OCI-LY1 (cell line): ENCODE results near the gene NDUFS4.

Experiments
- H2AFZ ChIP-seq: fragments of 200-600 bp; sonication (generic), shearing (Covaris generic); 2 replicates; pipeline ENCODE4 v1.6.0; 2014; ENCODE audit warnings: antibody characterized with exemption, mild to moderate bottlenecking, low read length
- H3F3A ChIP-seq: fragments of 200-600 bp; sonication (generic), shearing (Covaris generic); 2 replicates; pipeline ENCODE4 v1.6.0; 2014; ENCODE audit warnings: mild to moderate bottlenecking, antibody characterized with exemption, low read length, moderate library complexity; ENCODE audit not compliant: insufficient read depth
- H3K27ac ChIP-seq: fragments of 200-600 bp; sonication (generic); 2 replicates; pipeline ENCODE4 v1.5.1; 2014; ENCODE audit warnings: low read length, mixed run types, mild to moderate bottlenecking, low read depth; ENCODE audit not compliant: poor library complexity, severe bottlenecking
- H3K27me3 ChIP-seq: fragments of 200-600 bp; sonication (generic); 2 replicates; pipeline ENCODE4 v1.6.0; 2014; ENCODE audit warnings: antibody characterized with exemption, mild to moderate bottlenecking, low read length, moderate library complexity; ENCODE audit not compliant: insufficient read depth
- H3K36me3 ChIP-seq: fragments of 200-600 bp; sonication (generic); 2 replicates; pipeline ENCODE4 v1.6.1; 2014; ENCODE audit warnings: mild to moderate bottlenecking, antibody characterized with exemption, low read length, moderate library complexity, mixed read lengths; ENCODE audit not compliant: insufficient read depth
- H3K4me1 ChIP-seq: fragments of 200-600 bp; sonication (generic); 2 replicates; pipeline ENCODE4 v1.5.1; 2014; ENCODE audit warnings: mild to moderate bottlenecking, low read length, moderate library complexity; ENCODE audit not compliant: insufficient read depth, severe bottlenecking
- H3K4me2 ChIP-seq: fragments of 200-600 bp; sonication (generic), shearing (Covaris generic); 2 replicates; pipeline ENCODE4 v1.6.1; 2014; ENCODE audit warnings: low read length
- H3K4me3 ChIP-seq: fragments of 200-600 bp; sonication (generic); 2 replicates; pipeline ENCODE4 v1.5.1; 2014; ENCODE audit warnings: low read length, low read depth, mild to moderate bottlenecking, mixed read lengths; ENCODE audit not compliant: poor library complexity, severe bottlenecking
- H3K79me2 ChIP-seq: fragments of 200-600 bp; shearing (Covaris generic); 2 replicates; pipeline ENCODE4 v1.6.1; 2016; ENCODE audit warnings: mixed run types, low read length, mixed read lengths; ENCODE audit not compliant: insufficient read depth
- H3K9ac ChIP-seq: fragments of 200-600 bp; sonication (generic), shearing (Covaris generic); 2 replicates; pipeline ENCODE4 v1.6.1; 2014; ENCODE audit warnings: mild to moderate bottlenecking, low read length, mixed read lengths
- H3K9me2 ChIP-seq: fragments of 200-600 bp; sonication (generic), shearing (Covaris generic); 2 replicates; pipeline ENCODE4 v1.6.1; 2014; ENCODE audit warnings: low read depth, mild to moderate bottlenecking, low read length, mixed read lengths
- H3K9me3 ChIP-seq: fragments of 200-600 bp; shearing (Covaris generic); 2 replicates; pipeline ENCODE4 v1.6.1; 2014; ENCODE audit warnings: low read length, mixed read lengths
- H4K20me1 ChIP-seq: fragments of 200-600 bp; sonication (generic), shearing (Covaris generic); 2 replicates; pipeline ENCODE4 v1.6.0; 2016; ENCODE audit warnings: mild to moderate bottlenecking, low read length; ENCODE audit not compliant: insufficient read depth
- EZH2 ChIP-seq: fragments of 200-600 bp; sonication (generic), shearing (Covaris generic); IDR thresholded peaks from 2 replicates; pipeline ENCODE4 v1.8.0; 2017; ENCODE audit warnings: borderline replicate concordance, mixed run types, mild to moderate bottlenecking, antibody characterized with exemption, low read length, moderate library complexity, mixed read lengths
- TF ChIP-seq, protein P1 (sequence below): fragments of 200-600 bp; sonication (generic), shearing (Covaris generic); IDR thresholded peaks from 2 replicates; pipeline ENCODE4 v1.5.1; 2017; ENCODE audit warnings: mild to moderate bottlenecking, antibody characterized with exemption, low read length, moderate library complexity, mixed read lengths

NDUFS4 gene

GRCh38 chr5:53667621-53668020, 107.2 kb downstream of the NDUFS4 start:
- no peak overlapping the region for H3K4me3 ChIP-seq
- H3F3A ChIP-seq, result no peaks in the 10 kb centered on the region
- H3K9me3 ChIP-seq, result no peaks in the 10 kb centered on the region

DNA sequence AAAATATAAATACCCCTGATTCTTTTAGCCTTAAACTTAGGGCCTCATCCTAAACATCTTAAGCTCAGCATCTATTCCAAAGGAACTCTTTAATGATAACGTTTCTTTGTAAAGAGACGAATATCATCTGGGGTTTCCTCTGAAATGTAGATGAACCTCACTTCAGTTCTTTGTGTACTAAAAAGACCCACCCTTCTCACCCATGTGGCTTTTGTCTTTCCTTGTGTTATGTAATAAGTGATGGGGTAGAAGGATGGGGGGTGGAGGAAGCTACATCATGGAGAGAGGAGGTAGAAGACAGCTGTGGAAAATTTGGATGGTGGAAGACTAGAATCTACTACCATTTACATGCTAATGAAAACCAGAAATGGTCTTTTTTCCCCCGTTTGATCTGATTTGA, 111.0 kb downstream of the NDUFS4 start:
- no peaks in the 10 kb centered on the region for H3K4me1 ChIP-seq
- no peak overlapping the region for H3K9ac ChIP-seq
- no peaks in the 10 kb centered on the region for H4K20me1 ChIP-seq
- TF ChIP-seq, protein P1, sequence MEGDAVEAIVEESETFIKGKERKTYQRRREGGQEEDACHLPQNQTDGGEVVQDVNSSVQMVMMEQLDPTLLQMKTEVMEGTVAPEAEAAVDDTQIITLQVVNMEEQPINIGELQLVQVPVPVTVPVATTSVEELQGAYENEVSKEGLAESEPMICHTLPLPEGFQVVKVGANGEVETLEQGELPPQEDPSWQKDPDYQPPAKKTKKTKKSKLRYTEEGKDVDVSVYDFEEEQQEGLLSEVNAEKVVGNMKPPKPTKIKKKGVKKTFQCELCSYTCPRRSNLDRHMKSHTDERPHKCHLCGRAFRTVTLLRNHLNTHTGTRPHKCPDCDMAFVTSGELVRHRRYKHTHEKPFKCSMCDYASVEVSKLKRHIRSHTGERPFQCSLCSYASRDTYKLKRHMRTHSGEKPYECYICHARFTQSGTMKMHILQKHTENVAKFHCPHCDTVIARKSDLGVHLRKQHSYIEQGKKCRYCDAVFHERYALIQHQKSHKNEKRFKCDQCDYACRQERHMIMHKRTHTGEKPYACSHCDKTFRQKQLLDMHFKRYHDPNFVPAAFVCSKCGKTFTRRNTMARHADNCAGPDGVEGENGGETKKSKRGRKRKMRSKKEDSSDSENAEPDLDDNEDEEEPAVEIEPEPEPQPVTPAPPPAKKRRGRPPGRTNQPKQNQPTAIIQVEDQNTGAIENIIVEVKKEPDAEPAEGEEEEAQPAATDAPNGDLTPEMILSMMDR, result no peak
- TF ChIP-seq EZH2, result no peak
- H3K4me3 ChIP-seq, result no peak overlapping the region
- no peaks in the 10 kb centered on the region for H3K9me3 ChIP-seq
- no peak overlapping the region for H2AFZ ChIP-seq
- H3K4me2 ChIP-seq, result no peak overlapping the region
- no peak overlapping the region for H3K27ac ChIP-seq
- no peaks in the 10 kb centered on the region for H3F3A ChIP-seq
- no peaks in the 10 kb centered on the region for H3K27me3 ChIP-seq
- peaks cover 5% of the 10 kb centered on the region; the same call in 1 of the 2 replicates for H3K36me3 ChIP-seq
- H3K79me2 ChIP-seq, result no peaks in the 10 kb centered on the region
- H3K9me2 ChIP-seq, result no peaks in the 10 kb centered on the region

More at GRCh38 chr5:53667621-53668020, 107.2 kb downstream of the NDUFS4 start:
- Histone ChIP-seq H3K27me3 (no peaks in the 10 kb centered on the region), H3K4me1 (no peaks in the 10 kb centered on the region), H4K20me1 (no peaks in the 10 kb centered on the region), H3K9me2 (no peaks in the 10 kb centered on the region), H3K9ac (no peak overlapping the region), H2AFZ (no peak overlapping the region), H3K4me2 (no peak overlapping the region), H3K79me2 (no peaks in the 10 kb centered on the region), H3K36me3 (peaks cover 5% of the 10 kb centered on the region; the same call in 1 of the 2 replicates), H3K27ac (no peak overlapping the region)
- no peak for TF ChIP-seq EZH2
- TF ChIP-seq, protein P1, result no peak

- Histone ChIP-seq H4K20me1 (no peaks in the 10 kb centered on the region), H3K4me1 (no peaks in the 10 kb centered on the region), H3K4me2 (no peak overlapping the region), H3K4me3 (no peak overlapping the region), H3K9me2 (no peaks in the 10 kb centered on the region), H2AFZ (no peak overlapping the region), H3K27me3 (no peaks in the 10 kb centered on the region), H3K36me3 (peaks cover 5% of the 10 kb centered on the region; the same call in 1 of the 2 replicates), H3K79me2 (no peaks in the 10 kb centered on the region), H3F3A (no peaks in the 10 kb centered on the region), H3K27ac (no peak overlapping the region), H3K9me3 (no peaks in the 10 kb centered on the region), H3K9ac (no peak overlapping the region)
- TF ChIP-seq, protein P1, result no peak
- TF ChIP-seq EZH2, result no peak
Measured at GRCh38 chr5:53674121-53674520, 113.7 kb downstream of the NDUFS4 start.
